WTC11 (cell line): ENCODE data around the gene PDCD10. TPM values are rescaled to one million over a fixed set of nuclear protein-coding genes. Genes with fewer than 3 reads are reported as not detected.

ENCODE experiments used
- ATAC-seq: fragments of 200-7000 bp; cut with Tn5 transposase; 2 replicates; pipeline ENCODE4 v1.10.0; 2021; ENCODE audit warnings: mild to moderate bottlenecking, moderate library complexity
- CTCF ChIA-PET: fragments of 300-600 bp; sonication (Branson Sonifier 250); formaldehyde crosslinking; loops from one replicate; lab custom pipeline; 2021; ENCODE audit warnings: antibody characterized with exemption; lab: Charles Lee
- POLR2A ChIA-PET: fragments of 350-600 bp; sonication (Branson Sonifier 250); formaldehyde crosslinking; loops from one replicate; lab custom pipeline; 2021; ENCODE audit warnings: antibody characterized with exemption; lab: Charles Lee
- DNase-seq: peaks from one replicate; pipeline ENCODE4 v3.0.0; 2021; ENCODE audit warnings: low spot score
- H3K27ac Mint-ChIP-seq: 2 replicates; pipeline ENCODE4 v1.8.0; 2021; ENCODE audit warnings: mixed read lengths
- H3K27me3 Mint-ChIP-seq: 2 replicates; pipeline ENCODE4 v1.8.0; 2021; ENCODE audit warnings: low read depth, mild to moderate bottlenecking, moderate library complexity, mixed read lengths
- H3K36me3 Mint-ChIP-seq: 2 replicates; pipeline ENCODE4 v1.8.0; 2021; ENCODE audit warnings: mixed read lengths
- H3K4me1 Mint-ChIP-seq: 2 replicates; pipeline ENCODE4 v1.8.0; 2022; ENCODE audit warnings: mixed read lengths
- H3K4me3 Mint-ChIP-seq: 2 replicates; pipeline ENCODE4 v1.8.0; 2021; ENCODE audit warnings: mild to moderate bottlenecking, moderate library complexity, mixed read lengths
- H3K9me3 Mint-ChIP-seq: 2 replicates; pipeline ENCODE4 v1.8.0; 2021; ENCODE audit warnings: mixed read lengths
- ATF3 ChIP-seq: sonication (generic); formaldehyde crosslinking; conservative IDR thresholded peaks from 2 replicates; pipeline ENCODE4 v1.8.1; 2022; ENCODE audit warnings: mild to moderate bottlenecking, missing genetic modification reagents
- CREB1 ChIP-seq: sonication (generic); formaldehyde crosslinking; IDR thresholded peaks from 2 replicates; pipeline ENCODE4 v1.8.0; 2023; ENCODE audit warnings: mild to moderate bottlenecking, missing genetic modification reagents
- CTCF ChIP-seq: fragments of 200-600 bp; IDR thresholded peaks from 2 replicates; pipeline ENCODE4 v1.8.0; 2022; ENCODE audit warnings: antibody characterized with exemption
- ELF4 ChIP-seq: sonication (generic); formaldehyde crosslinking; IDR thresholded peaks from 2 replicates; pipeline ENCODE4 v1.8.1; 2022; ENCODE audit warnings: low read depth, mild to moderate bottlenecking, moderate library complexity, missing genetic modification reagents
- ESRRA ChIP-seq: sonication (generic); formaldehyde crosslinking; IDR thresholded peaks from 2 replicates; pipeline ENCODE4 v1.8.1; 2022; ENCODE audit warnings: mild to moderate bottlenecking, missing genetic modification reagents, borderline replicate concordance
- HMGA2 ChIP-seq: fragments of 250-450 bp; sonication (Bioruptor Pico); IDR thresholded peaks from 2 replicates; pipeline ENCODE4 v1.4.0; 2021; ENCODE audit warnings: mild to moderate bottlenecking, moderate library complexity
- IRF2 ChIP-seq: sonication (generic); formaldehyde crosslinking; IDR thresholded peaks from 2 replicates; pipeline ENCODE4 v1.8.0; 2022; ENCODE audit warnings: low read depth, missing genetic modification reagents, borderline replicate concordance
- MLX ChIP-seq: sonication (generic); formaldehyde crosslinking; IDR thresholded peaks from 2 replicates; pipeline ENCODE4 v1.8.1; 2023; ENCODE audit warnings: mild to moderate bottlenecking, missing genetic modification reagents, moderate library complexity
- MYBL2 ChIP-seq: sonication (generic); formaldehyde crosslinking; IDR thresholded peaks from 2 replicates; pipeline ENCODE4 v1.8.1; 2023; ENCODE audit warnings: mild to moderate bottlenecking, moderate library complexity, missing genetic modification reagents
- NFYB ChIP-seq: sonication (generic); formaldehyde crosslinking; conservative IDR thresholded peaks from 2 replicates; pipeline ENCODE4 v1.8.0; 2022; ENCODE audit warnings: low read depth, missing genetic modification reagents
- NR3C1 ChIP-seq: sonication (generic); formaldehyde crosslinking; conservative IDR thresholded peaks from 2 replicates; pipeline ENCODE4 v1.8.1; 2023; ENCODE audit warnings: low read depth, mild to moderate bottlenecking, missing genetic modification reagents
- TCF7 ChIP-seq: sonication (generic); formaldehyde crosslinking; IDR thresholded peaks from 2 replicates; pipeline ENCODE4 v1.8.0; 2022; ENCODE audit warnings: mild to moderate bottlenecking, low read depth, missing genetic modification reagents, moderate library complexity
- TP53 ChIP-seq: sonication (generic); formaldehyde crosslinking; IDR thresholded peaks from 2 replicates; pipeline ENCODE4 v1.8.1; 2023; ENCODE audit warnings: mild to moderate bottlenecking, missing genetic modification reagents
- USF1 ChIP-seq: sonication (generic); formaldehyde crosslinking; IDR thresholded peaks from 2 replicates; pipeline ENCODE4 v1.8.0; 2022; ENCODE audit warnings: mild to moderate bottlenecking, missing genetic modification reagents
- ZBTB43 ChIP-seq: sonication (generic); formaldehyde crosslinking; IDR thresholded peaks from 2 replicates; pipeline ENCODE4 v1.8.1; 2023; ENCODE audit warnings: mild to moderate bottlenecking, missing genetic modification reagents
- ZNF138 ChIP-seq: sonication (generic); formaldehyde crosslinking; conservative IDR thresholded peaks from 2 replicates; pipeline ENCODE4 v1.8.1; 2022; ENCODE audit warnings: mild to moderate bottlenecking, moderate library complexity, missing genetic modification reagents
- ZNF263 ChIP-seq: sonication (generic); formaldehyde crosslinking; IDR thresholded peaks from 2 replicates; pipeline ENCODE4 v1.8.1; 2022; ENCODE audit warnings: low read depth, mild to moderate bottlenecking, moderate library complexity, missing genetic modification reagents
- ZNF532 ChIP-seq: fragments of 250-450 bp; sonication (Bioruptor Pico); IDR thresholded peaks from 2 replicates; pipeline ENCODE4 v1.9.0; 2021; ENCODE audit warnings: mild to moderate bottlenecking, borderline replicate concordance
- total RNA-seq: library from RNA; stranded (reverse); gene quantifications from 3 replicates; pipeline ENCODE4 v1.2.3, GENCODE V29; 2021

PDCD10 gene
- total RNA-seq, 1 experiment from 2014 or later = 60.8 TPM

- no peak for DNase-seq
- ATAC-seq = no peak
- ChIA-PET POLR2A (no interaction called here), CTCF (no interaction called here)
- no peak overlapping the region for H3K27ac Mint-ChIP-seq
- H3K4me3 Mint-ChIP-seq = no peak overlapping the region
- no peaks in the 10 kb centered on the region for H3K27me3 Mint-ChIP-seq
- peaks cover 17% of the 10 kb centered on the region for H3K4me1 Mint-ChIP-seq
- peaks cover 19% of the 10 kb centered on the region for H3K9me3 Mint-ChIP-seq
- peaks cover 11% of the 10 kb centered on the region for H3K36me3 Mint-ChIP-seq
- no peak for TF ChIP-seq NFYB (CRISPR knock-in tag)
These were observed 42.7 kb upstream of the PDCD10 start for GRCh38 chr3:167777356-167777755.

- TF ChIP-seq ZNF263 (CRISPR knock-in tag) = no peak
- TF ChIP-seq ZNF138 (CRISPR knock-in tag) = no peak
- no peak for TF ChIP-seq TCF7 (CRISPR knock-in tag)
- TF ChIP-seq TP53 = no peak
- no peak for TF ChIP-seq ESRRA (CRISPR knock-in tag)
- no peak for TF ChIP-seq IRF2 (CRISPR knock-in tag)
- TF ChIP-seq NR3C1 (CRISPR knock-in tag) = no peak
- TF ChIP-seq ZNF532 = no peak
- TF ChIP-seq CTCF = no peak
- no peak for TF ChIP-seq MLX (CRISPR knock-in tag)
- TF ChIP-seq USF1 (CRISPR knock-in tag) = no peak
- no peak for TF ChIP-seq ZBTB43 (CRISPR knock-in tag)
- TF ChIP-seq CREB1 (CRISPR knock-in tag) = no peak
- no peak for TF ChIP-seq ATF3 (CRISPR knock-in tag)
- no peak for TF ChIP-seq ELF4 (CRISPR knock-in tag)
- no peak for TF ChIP-seq HMGA2 (CRISPR knock-in tag)
- TF ChIP-seq MYBL2 (CRISPR knock-in tag) = no peak
- DNase-seq = no peak
- H3K9me3 Mint-ChIP-seq = peaks cover 19% of the 10 kb centered on the region
- peaks cover 17% of the 10 kb centered on the region for H3K4me1 Mint-ChIP-seq
- CTCF ChIA-PET = interaction anchor here (0.7 kb wide), 1 partner anchor 35 kb away, joined by 3 read pairs; no protein-coding TSS in a partner anchor
- POLR2A ChIA-PET = no interaction called here
- peaks cover 11% of the 10 kb centered on the region for H3K36me3 Mint-ChIP-seq
- no peak for ATAC-seq
- H3K27me3 Mint-ChIP-seq = no peaks in the 10 kb centered on the region
- no peak overlapping the region for H3K27ac Mint-ChIP-seq
- H3K4me3 Mint-ChIP-seq = no peak overlapping the region
These were observed 41.5 kb upstream of the PDCD10 start for GRCh38 chr3:167776066-167776685.
